Gastrocnemius medialis (tissue), 4 donors: Measurements from ENCODE around the gene SIX6. TPM values are rescaled to one million over a fixed set of nuclear protein-coding genes. Genes with fewer than 3 reads are reported as not detected.

Source experiments
- ATAC-seq, 2 donors: fragments of 150-250 bp; one replicate each; pipeline ENCODE4 v1.9.1; 2016
- DNase-seq, 2 donors: peaks; one replicate each; pipeline ENCODE4 v3.0.0-alpha.2; 2019
- H3K27ac ChIP-seq, 4 donors: fragments of 200-600 bp; sonication (generic); 1 replicate in 1 of 4; 2 replicates in 3 of 4; pipeline ENCODE4 v1.5.1; 2016 to 2018; ENCODE audit warnings: mild to moderate bottlenecking in 2 of 4, moderate library complexity in 1 of 4
- H3K27me3 ChIP-seq, 3 donors: fragments of 200-600 bp; sonication (generic) in 2 of 3; 1 replicate in 1 of 3; 2 replicates in 2 of 3; pipeline versions ENCODE4 v1.5.1 to v1.6.0; 2016 to 2019; ENCODE audit warnings: mild to moderate bottlenecking in 1 of 3, moderate library complexity in 1 of 3
- H3K36me3 ChIP-seq, 2 donors: fragments of 200-600 bp; sonication (generic) in 1 of 2; one replicate each; pipeline ENCODE4 v1.5.1; 2017 to 2018
- H3K4me1 ChIP-seq, 2 donors: fragments of 200-600 bp; sonication (generic) in 1 of 2; one replicate each; pipeline ENCODE4 v1.5.1; 2016 to 2017; ENCODE audit warnings: mild to moderate bottlenecking in 2 of 2
- H3K4me3 ChIP-seq, 4 donors: fragments of 200-600 bp; sonication (generic) in 3 of 4; 1 replicate in 1 of 4; 2 replicates in 3 of 4; pipeline ENCODE4 v1.5.1; 2016 to 2019; ENCODE audit warnings: mild to moderate bottlenecking in 2 of 4
- H3K9me3 ChIP-seq, 3 donors: fragments of 200-600 bp; sonication (generic) in 2 of 3; 1 replicate in 1 of 3; 2 replicates in 2 of 3; pipeline ENCODE4 v1.5.1; 2016 to 2019
- POLR2A ChIP-seq, 2 donors: fragments of 450-650 bp; IDR thresholded peaks; one replicate each; pipeline ENCODE4 v1.6.1; 2017; ENCODE audit warnings: antibody characterized with exemption in 2 of 2, mild to moderate bottlenecking in 2 of 2, moderate library complexity in 2 of 2
- in situ Hi-C, 4 donors: fragments of 200-750 bp; cut with MboI; loops; one replicate each; pipeline versions ENCODE4 v1.15.0 to v1.8.0; 2017; ENCODE audit warnings: low sequenced_read_pairs in 4 of 4
- intact Hi-C: fragments of 100-400 bp; cut with DNase I; formaldehyde crosslinking; loops from one replicate; pipeline ENCODE4 v1.15.1; 2023; ENCODE audit warnings: low total_unique reads
- total RNA-seq, 4 donors: library from RNA; depleted of rRNA; stranded (reverse); fragments of >200 nt; gene quantifications; one replicate each; pipeline versions ENCODE4 v1.1.0 to v1.2.3, GENCODE V29; 2016
- TF ChIP-seq, protein P1 (sequence below), 5 experiments: fragments of 450-650 bp in 3 of 5; fragments of 200-600 bp in 2 of 5; sonication (generic) in 2 of 5; IDR thresholded peaks in 4 of 5; conservative IDR thresholded peaks in 1 of 5; 1 replicate in 4 of 5; 2 replicates in 1 of 5; pipeline ENCODE4 v1.5.1; 2016 to 2019; ENCODE audit warnings: antibody characterized with exemption in 5 of 5, mild to moderate bottlenecking in 3 of 5, moderate library complexity in 3 of 5

Gene SIX6
- total RNA-seq, 4 donors from 2014 or later, result 0.32 to 0.61 (median 0.40) TPM; not detected in 1

- H3K27me3 ChIP-seq, result peaks cover 0 to 7% (median 0%) of the 10 kb centered on the region in 3 donors
- in situ Hi-C loops, result no loop called here
- intact Hi-C loops, result no loop called here
Measured at GRCh38 chr14:60485598-60486251, 23.2 kb upstream of the SIX6 start, which contains the start of gene C14orf39. Gene C14orf39, minus strand, starts transcription at chr14:60486063. Its CDS starts 985 bp downstream, at chr14:60485078.

DNA sequence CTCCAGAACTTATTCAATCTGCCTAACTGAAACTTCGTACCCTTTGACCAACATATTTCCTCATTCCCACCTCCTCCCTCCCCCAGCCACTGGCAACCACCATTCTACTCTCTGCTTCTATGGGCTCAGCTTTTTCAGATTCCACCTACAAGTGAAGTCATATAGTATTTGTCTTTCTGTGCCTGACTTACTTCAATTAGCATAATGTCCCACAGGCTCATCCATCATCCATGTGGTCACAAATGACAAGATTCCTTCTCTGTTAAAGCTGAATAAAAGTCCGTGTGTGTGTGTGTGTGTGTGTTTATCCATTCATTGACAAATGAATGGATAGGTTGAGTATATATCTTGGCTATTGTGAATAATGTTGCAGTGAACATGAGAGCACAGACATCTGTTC, 21.7 kb upstream of the SIX6 start:
- Histone ChIP-seq H3K4me1 (peaks cover 7 to 10% of the 10 kb centered on the region in 2 donors), H3K27me3 (peaks cover 0 to 7% (median 0%) of the 10 kb centered on the region in 3 donors), H3K36me3 (no peaks in the 10 kb centered on the region), H3K27ac (no peak overlapping the region), H3K9me3 (no peaks in the 10 kb centered on the region), H3K4me3 (no peak overlapping the region)
- in situ Hi-C loops, result no loop called here
- ATAC-seq (no peak), DNase-seq (no peak)
- intact Hi-C loops, result no loop called here
- TF ChIP-seq POLR2A (IDR thresholded peaks at IDR 0.05), result no peak
- TF ChIP-seq, protein P1, sequence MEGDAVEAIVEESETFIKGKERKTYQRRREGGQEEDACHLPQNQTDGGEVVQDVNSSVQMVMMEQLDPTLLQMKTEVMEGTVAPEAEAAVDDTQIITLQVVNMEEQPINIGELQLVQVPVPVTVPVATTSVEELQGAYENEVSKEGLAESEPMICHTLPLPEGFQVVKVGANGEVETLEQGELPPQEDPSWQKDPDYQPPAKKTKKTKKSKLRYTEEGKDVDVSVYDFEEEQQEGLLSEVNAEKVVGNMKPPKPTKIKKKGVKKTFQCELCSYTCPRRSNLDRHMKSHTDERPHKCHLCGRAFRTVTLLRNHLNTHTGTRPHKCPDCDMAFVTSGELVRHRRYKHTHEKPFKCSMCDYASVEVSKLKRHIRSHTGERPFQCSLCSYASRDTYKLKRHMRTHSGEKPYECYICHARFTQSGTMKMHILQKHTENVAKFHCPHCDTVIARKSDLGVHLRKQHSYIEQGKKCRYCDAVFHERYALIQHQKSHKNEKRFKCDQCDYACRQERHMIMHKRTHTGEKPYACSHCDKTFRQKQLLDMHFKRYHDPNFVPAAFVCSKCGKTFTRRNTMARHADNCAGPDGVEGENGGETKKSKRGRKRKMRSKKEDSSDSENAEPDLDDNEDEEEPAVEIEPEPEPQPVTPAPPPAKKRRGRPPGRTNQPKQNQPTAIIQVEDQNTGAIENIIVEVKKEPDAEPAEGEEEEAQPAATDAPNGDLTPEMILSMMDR (IDR thresholded peaks at IDR 0.05 in 4 of 5, conservative IDR thresholded peaks at IDR 0.05 in 1 of 5), result no peak

More at GRCh38 chr14:60485598-60486251, 23.2 kb upstream of the SIX6 start, which contains the start of gene C14orf39:
- H3K27ac ChIP-seq, result no peak within 1 kb of the TSS
- H3K36me3 ChIP-seq, result no peaks in the 10 kb centered on the region
- DNase-seq, result no peak
- ATAC-seq, result peak; percentile 75
- TF ChIP-seq, protein P1 (IDR thresholded peaks at IDR 0.05 in 4 of 5, conservative IDR thresholded peaks at IDR 0.05 in 1 of 5), result no peak
- TF ChIP-seq POLR2A (IDR thresholded peaks at IDR 0.05), result no peak
- peak within 1 kb of the TSS; percentile 54 to 63 (median 58) for H3K4me3 ChIP-seq
- H3K9me3 ChIP-seq, result no peaks in the 10 kb centered on the region
- H3K4me1 ChIP-seq, result peaks cover 7 to 10% of the 10 kb centered on the region in 2 donors

DNA sequence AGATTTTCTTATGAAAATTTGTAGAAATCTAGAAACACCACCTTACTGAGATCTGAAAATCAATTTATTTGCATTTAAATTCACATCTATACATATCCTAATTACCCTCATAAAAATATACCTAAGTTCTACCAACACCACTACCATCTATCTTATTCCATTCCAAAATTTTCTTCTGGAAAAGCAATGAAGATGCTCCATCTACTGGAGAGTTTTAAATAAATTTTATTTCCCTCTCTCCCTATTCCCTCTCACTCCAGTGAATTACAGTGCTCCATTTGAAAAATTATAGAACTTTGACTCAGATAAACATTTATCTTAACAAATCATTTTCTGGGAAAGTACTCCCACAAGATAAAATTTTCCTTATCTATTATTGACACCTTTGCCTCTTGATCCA, 20.8 kb upstream of the SIX6 start:
- Histone ChIP-seq H3K27me3 (peaks cover 0 to 7% (median 0%) of the 10 kb centered on the region in 3 donors), H3K27ac (no peak overlapping the region), H3K4me3 (no peak overlapping the region), H3K9me3 (no peaks in the 10 kb centered on the region), H3K4me1 (peaks cover 7 to 10% of the 10 kb centered on the region in 2 donors), H3K36me3 (no peaks in the 10 kb centered on the region)
- intact Hi-C loops (no loop called here), in situ Hi-C loops (no loop called here)
- ATAC-seq (no peak), DNase-seq (no peak)
- TF ChIP-seq, protein P1 (IDR thresholded peaks at IDR 0.05 in 4 of 5, conservative IDR thresholded peaks at IDR 0.05 in 1 of 5), result no peak
- no peak for TF ChIP-seq POLR2A (IDR thresholded peaks at IDR 0.05)

- no peaks in the 10 kb centered on the region for H3K9me3 ChIP-seq
- no peaks in the 10 kb centered on the region for H3K36me3 ChIP-seq
- intact Hi-C loops, result no loop called here
- ATAC-seq (no peak), DNase-seq (no peak)
- peaks cover 0 to 7% (median 0%) of the 10 kb centered on the region in 3 donors for H3K27me3 ChIP-seq
- no peak overlapping the region for H3K27ac ChIP-seq
- H3K4me3 ChIP-seq, result no peak overlapping the region
- no peak for TF ChIP-seq POLR2A (IDR thresholded peaks at IDR 0.05)
- TF ChIP-seq, protein P1 (IDR thresholded peaks at IDR 0.05 in 4 of 5, conservative IDR thresholded peaks at IDR 0.05 in 1 of 5), result no peak
- peaks cover 7 to 10% of the 10 kb centered on the region in 2 donors for H3K4me1 ChIP-seq
- in situ Hi-C loops, result no loop called here
Measured at GRCh38 chr14:60490270-60490669, 18.7 kb upstream of the SIX6 start.
